Lung (tissue), 12 donors: Measurements from ENCODE around the gene SNED1. TPM values are rescaled to one million over a fixed set of nuclear protein-coding genes. Genes with fewer than 3 reads are reported as not detected.

Experiments used
- ATAC-seq: fragments of 200-7000 bp; cut with Tn5 transposase; one replicate; pipeline ENCODE4 v1.9.1; 2020; ENCODE audit warnings: moderate number of reproducible peaks; ENCODE audit not compliant: insufficient read depth, low FRiP score
- DNase-seq, 3 donors: peaks; one replicate each; pipeline ENCODE4 v3.0.0-alpha.2; 2013 to 2017
- H3K27ac ChIP-seq, 2 donors: one replicate each; pipeline ENCODE4 v1.5.1; 2013; ENCODE audit warnings: mild to moderate bottlenecking in 2 of 2, moderate library complexity in 2 of 2, control low read depth in 1 of 2, inconsistent platforms in 1 of 2, low read depth in 1 of 2, low read length in 1 of 2
- H3K27me3 ChIP-seq, 3 donors: one replicate each; pipeline ENCODE4 v1.5.1; 2013; ENCODE audit warnings: low read length in 2 of 3; ENCODE audit not compliant: control insufficient read depth in 3 of 3, insufficient read depth in 3 of 3
- H3K36me3 ChIP-seq, 4 donors: one replicate each; pipeline ENCODE4 v1.5.1; 2013; ENCODE audit warnings: low read length in 4 of 4, mild to moderate bottlenecking in 1 of 4, moderate library complexity in 1 of 4; ENCODE audit not compliant: control insufficient read depth in 4 of 4, insufficient read depth in 4 of 4
- H3K4me1 ChIP-seq, 5 donors: one replicate each; pipeline ENCODE4 v1.5.1; 2013; ENCODE audit warnings: low read length in 5 of 5, mild to moderate bottlenecking in 2 of 5, moderate library complexity in 1 of 5; ENCODE audit not compliant: control insufficient read depth in 5 of 5, insufficient read depth in 5 of 5
- H3K4me3 ChIP-seq: one replicate; pipeline ENCODE4 v1.5.1; 2013; ENCODE audit warnings: mild to moderate bottlenecking, control low read depth, moderate library complexity
- H3K9ac ChIP-seq, 2 donors: one replicate each; pipeline ENCODE4 v1.5.1; 2013; ENCODE audit warnings: low read length in 2 of 2, control low read depth in 1 of 2; ENCODE audit not compliant: insufficient read depth in 1 of 2
- H3K9me3 ChIP-seq, 4 donors: one replicate each; pipeline ENCODE4 v1.5.1; 2013; ENCODE audit warnings: low read length in 3 of 4, mild to moderate bottlenecking in 1 of 4, moderate library complexity in 1 of 4; ENCODE audit not compliant: control insufficient read depth in 4 of 4, insufficient read depth in 3 of 4
- WGBS, 2 donors: extraction: QIAGEN DNeasy Blood & Tissue Kit; methylation state at CpG; one replicate each; pipeline ENCODE4 v1.1.7; 2013; 5-methylcytosine and 5-hydroxymethylcytosine counted together
- polyA plus RNA-seq, 2 donors: library from polyadenylated mRNA; stranded (reverse); fragments of 200-250 nt; gene quantifications; one replicate each; pipeline ENCODE4 v1.2.1, GENCODE V29; 2013
- total RNA-seq, 2 donors: library from RNA; depleted of rRNA in 1 of 2; stranded (reverse); fragments of >200 nt in 1 of 2; gene quantifications; one replicate each; pipeline ENCODE4 v1.2.1, GENCODE V29; 2014 to 2021
- TF ChIP-seq, protein P1 (sequence below): IDR thresholded peaks from 2 replicates; pipeline ENCODE4 v1.5.1; 2012; ENCODE audit warnings: mild to moderate bottlenecking; ENCODE audit errors: control extremely low read depth, extremely low read depth
- donor health status: control.
- donor health status: control.
- donor health status: Bipolar disorder and iron deficiency.
- donor health status: healthy.
- donor health status: DM: yes; HTN: yes; CAD: no.

Gene SNED1
- total and polyA plus RNA-seq, 4 donors = 5.9 to 74.6 (median 34.7) TPM

DNA sequence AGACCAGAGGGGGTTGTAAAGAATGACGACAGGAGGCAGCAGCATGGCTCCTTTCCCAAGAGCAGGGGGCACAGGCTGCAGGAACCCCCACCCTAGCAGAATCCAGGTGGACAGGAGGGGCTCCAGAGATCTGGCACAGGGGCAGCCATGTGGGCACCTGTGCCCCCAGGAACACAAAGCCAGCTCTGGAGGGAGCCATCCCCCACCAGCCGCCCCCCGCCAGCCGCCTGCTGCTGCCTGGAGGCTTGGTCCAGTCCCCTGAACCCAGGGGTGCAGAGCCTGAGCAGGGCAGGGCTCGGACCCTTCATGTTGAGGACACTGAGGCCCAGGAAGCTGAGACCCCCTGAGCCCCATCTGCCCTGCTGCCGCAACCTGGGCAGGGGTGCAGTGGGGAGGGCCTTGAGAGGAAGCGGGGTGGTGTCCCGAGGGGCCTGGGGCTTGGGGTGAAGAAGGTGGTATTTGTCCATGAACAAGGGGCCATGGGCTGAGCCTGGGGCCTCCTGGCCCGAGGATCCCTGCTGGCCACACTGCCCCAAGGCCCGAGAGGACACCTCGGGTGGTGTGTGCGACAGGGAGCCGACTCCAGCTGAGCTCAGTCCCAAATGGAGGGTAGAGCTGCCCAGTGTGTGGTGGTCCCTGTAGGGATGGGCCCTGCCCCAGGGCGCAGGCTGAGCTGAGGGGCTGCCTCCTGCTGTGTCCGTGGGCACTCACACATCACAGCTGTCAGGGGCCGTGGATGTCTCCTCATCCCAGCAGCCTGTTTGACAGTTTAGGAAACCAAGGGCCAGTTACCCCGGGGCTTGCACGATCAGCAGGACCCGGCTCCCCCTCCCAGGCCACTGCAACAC lies 39.8 kb upstream of the SNED1 start:
- TF ChIP-seq, protein P1, sequence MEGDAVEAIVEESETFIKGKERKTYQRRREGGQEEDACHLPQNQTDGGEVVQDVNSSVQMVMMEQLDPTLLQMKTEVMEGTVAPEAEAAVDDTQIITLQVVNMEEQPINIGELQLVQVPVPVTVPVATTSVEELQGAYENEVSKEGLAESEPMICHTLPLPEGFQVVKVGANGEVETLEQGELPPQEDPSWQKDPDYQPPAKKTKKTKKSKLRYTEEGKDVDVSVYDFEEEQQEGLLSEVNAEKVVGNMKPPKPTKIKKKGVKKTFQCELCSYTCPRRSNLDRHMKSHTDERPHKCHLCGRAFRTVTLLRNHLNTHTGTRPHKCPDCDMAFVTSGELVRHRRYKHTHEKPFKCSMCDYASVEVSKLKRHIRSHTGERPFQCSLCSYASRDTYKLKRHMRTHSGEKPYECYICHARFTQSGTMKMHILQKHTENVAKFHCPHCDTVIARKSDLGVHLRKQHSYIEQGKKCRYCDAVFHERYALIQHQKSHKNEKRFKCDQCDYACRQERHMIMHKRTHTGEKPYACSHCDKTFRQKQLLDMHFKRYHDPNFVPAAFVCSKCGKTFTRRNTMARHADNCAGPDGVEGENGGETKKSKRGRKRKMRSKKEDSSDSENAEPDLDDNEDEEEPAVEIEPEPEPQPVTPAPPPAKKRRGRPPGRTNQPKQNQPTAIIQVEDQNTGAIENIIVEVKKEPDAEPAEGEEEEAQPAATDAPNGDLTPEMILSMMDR = no peak
- Histone ChIP-seq H3K27me3 (no peaks in the 10 kb centered on the region), H3K36me3 (no peaks in the 10 kb centered on the region), H3K9ac (peak overlapping the region in 1 of 2 donors; percentile 59), H3K4me3 (no peak overlapping the region), H3K4me1 (peaks cover 0 to 96% (median 53%) of the 10 kb centered on the region in 5 donors), H3K9me3 (peaks cover 0 to 4% (median 0%) of the 10 kb centered on the region in 4 donors), H3K27ac (no peak overlapping the region)
- WGBS, 2 donors = 93 to 94% methylated on average over 19 of the region's 19 CpGs
- peak in 1 of 3 donors; percentile 11 for DNase-seq
- ATAC-seq = no peak

DNA sequence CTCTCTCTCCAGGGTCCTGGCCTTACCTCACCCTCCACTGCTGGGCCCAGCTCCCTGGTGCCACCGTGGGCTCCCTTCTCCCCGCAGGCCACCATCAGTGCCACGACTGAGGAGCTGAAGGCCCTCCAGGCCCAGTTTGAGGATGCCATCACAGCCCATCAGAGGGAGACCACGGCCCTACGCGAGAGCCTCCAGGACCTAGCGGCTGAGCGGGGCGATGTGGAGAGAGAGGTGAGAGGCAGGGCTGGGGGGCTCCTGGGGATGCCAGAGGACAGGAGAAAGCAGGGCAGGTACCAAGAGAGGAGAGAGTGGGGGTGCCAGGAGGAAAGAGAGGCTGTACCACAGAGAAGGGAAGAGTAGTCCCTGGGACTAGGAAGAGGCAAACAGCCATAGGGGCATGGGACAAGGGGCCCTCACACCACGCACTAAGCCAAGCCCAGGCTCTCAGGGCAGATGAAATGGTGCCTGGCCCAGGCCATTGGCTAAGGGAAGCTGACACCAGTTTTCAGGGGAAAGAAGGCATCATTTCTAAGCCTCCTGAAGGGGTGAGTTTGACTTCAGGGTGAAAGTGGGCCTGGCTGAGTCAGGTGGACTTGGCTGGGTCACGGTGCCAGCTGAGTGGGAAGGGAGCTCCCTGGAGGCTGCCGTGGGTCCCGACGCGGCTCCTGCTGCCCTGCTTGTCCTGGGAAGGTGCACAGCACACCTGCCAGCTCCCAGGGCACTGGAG lies 39.0 kb upstream of the SNED1 start:
- no peak overlapping the region for H3K9ac ChIP-seq
- H3K36me3 ChIP-seq = no peaks in the 10 kb centered on the region
- H3K27ac ChIP-seq = peak overlapping the region in 1 of 2 donors; percentile 27
- TF ChIP-seq, protein P1 = no peak
- H3K27me3 ChIP-seq = no peaks in the 10 kb centered on the region
- ATAC-seq = no peak
- DNase-seq = peak in 1 of 3 donors; percentile 11
- H3K4me1 ChIP-seq = peaks cover 0 to 88% (median 47%) of the 10 kb centered on the region in 5 donors
- H3K4me3 ChIP-seq = no peak overlapping the region
- peaks cover 0 to 4% (median 0%) of the 10 kb centered on the region in 4 donors for H3K9me3 ChIP-seq
- WGBS, 2 donors = 95% methylated on average over 15 of the region's 15 CpGs

DNA sequence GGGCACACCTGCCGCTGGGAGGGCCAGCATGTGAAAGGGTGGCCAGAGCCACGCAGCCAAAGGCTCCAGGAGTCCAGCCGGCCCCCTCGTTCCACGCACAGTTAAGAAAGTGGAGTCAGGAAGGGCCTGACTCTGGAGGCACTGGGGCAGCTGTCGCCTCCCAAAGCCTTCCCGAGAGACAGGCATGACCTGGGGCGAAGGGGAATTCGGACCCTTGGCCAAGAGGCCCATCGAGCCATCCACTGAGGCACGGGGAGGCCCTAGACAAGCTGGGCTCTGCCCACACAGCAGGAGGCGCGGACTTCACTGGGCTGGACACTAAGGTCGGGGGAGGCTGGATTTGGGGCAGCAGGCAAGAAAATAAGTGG lies 38.5 kb upstream of the SNED1 start:
- peaks cover 0 to 87% (median 42%) of the 10 kb centered on the region in 5 donors for H3K4me1 ChIP-seq
- no peaks in the 10 kb centered on the region for H3K36me3 ChIP-seq
- ATAC-seq = no peak
- peak overlapping the region in 1 of 2 donors; percentile 27 for H3K27ac ChIP-seq
- H3K4me3 ChIP-seq = no peak overlapping the region
- peak in 1 of 3 donors; percentile 11 for DNase-seq
- peaks cover 0 to 4% (median 0%) of the 10 kb centered on the region in 4 donors for H3K9me3 ChIP-seq
- TF ChIP-seq, protein P1 = no peak
- H3K9ac ChIP-seq = no peak overlapping the region
- 83 to 91% methylated on average over 14 of the region's 14 CpGs for WGBS, 2 donors
- no peaks in the 10 kb centered on the region for H3K27me3 ChIP-seq
